Endothelial cell of hepatic sinusoid (primary cell): Measurements from ENCODE around the gene PGAP2.
"Not testable (repeated sequence)": the region's sequence is repeated elsewhere in the genome, so short reads cannot be mapped to it uniquely, and the experiment has no call there.

Experiments used
- in situ Hi-C: cut with HindIII; loops from 2 replicates; pipeline ENCODE4 v1.10.0; 2017; ENCODE audit warnings: low sequenced_read_pairs

PGAP2 gene

GRCh38 chr11:3803726-3804495 is 4.4 kb upstream of the PGAP2 start:
- in situ Hi-C loops, result no loop called here

- in situ Hi-C loops, result no loop called here
Observed at GRCh38 chr11:3808861-3809623, 682 bp downstream of the PGAP2 start.

- in situ Hi-C loops, result no loop called here
Observed at GRCh38 chr11:3809624-3809928, 1.2 kb downstream of the PGAP2 start.

GRCh38 chr11:3810446-3810845 is 2.1 kb downstream of the PGAP2 start:
- in situ Hi-C loops, result no loop called here

GRCh38 chr11:3810951-3811350 is 2.6 kb downstream of the PGAP2 start:
- in situ Hi-C loops, result no loop called here

GRCh38 chr11:3814832-3815231 is 6.5 kb downstream of the PGAP2 start:
- in situ Hi-C loops, result not testable (repeated sequence)

GRCh38 chr11:3815845-3816244 is 7.5 kb downstream of the PGAP2 start:
- in situ Hi-C loops, result no loop called here

GRCh38 chr11:3816673-3817072 is 8.3 kb downstream of the PGAP2 start:
- in situ Hi-C loops, result no loop called here

GRCh38 chr11:3817181-3817800 is 8.9 kb downstream of the PGAP2 start:
- in situ Hi-C loops, result no loop called here

GRCh38 chr11:3820971-3821370 is 12.6 kb downstream of the PGAP2 start:
- in situ Hi-C loops, result no loop called here

- in situ Hi-C loops, result no loop called here
Observed at GRCh38 chr11:3822312-3822711, 14.0 kb downstream of the PGAP2 start.

- in situ Hi-C loops, result no loop called here
Observed at GRCh38 chr11:3823303-3823702, 14.9 kb downstream of the PGAP2 start.

GRCh38 chr11:3823762-3824506 is 15.6 kb downstream of the PGAP2 start:
- in situ Hi-C loops, result no loop called here

- in situ Hi-C loops, result no loop called here
Observed at GRCh38 chr11:3824714-3825472, 16.5 kb downstream of the PGAP2 start.

GRCh38 chr11:3825473-3826154 is 17.3 kb downstream of the PGAP2 start:
- in situ Hi-C loops, result no loop called here

- in situ Hi-C loops, result no loop called here
Observed at GRCh38 chr11:3826721-3827120, 18.4 kb downstream of the PGAP2 start.

GRCh38 chr11:3827434-3828186 is 19.2 kb downstream of the PGAP2 start:
- in situ Hi-C loops, result no loop called here

GRCh38 chr11:3830088-3830487 is 21.7 kb downstream of the PGAP2 start:
- in situ Hi-C loops, result no loop called here

- in situ Hi-C loops, result no loop called here
Observed at GRCh38 chr11:3830730-3831129, 22.4 kb downstream of the PGAP2 start.
